GM21515 (cell line): ENCODE measurements around the gene ANO6.
A peak's percentile ranks its signal among the peaks of the same experiment; 100 is the strongest.
"Not testable (repeated sequence)": the region's sequence is repeated elsewhere in the genome, so short reads cannot be mapped to it uniquely, and the experiment has no call there.

Experiments
- ATAC-seq: cut with Tn5 transposase; IDR thresholded peaks from one replicate; pipeline ENCODE4 v1.9.1; 2021; ENCODE audit not compliant: unreplicated experiment

ANO6 gene

DNA sequence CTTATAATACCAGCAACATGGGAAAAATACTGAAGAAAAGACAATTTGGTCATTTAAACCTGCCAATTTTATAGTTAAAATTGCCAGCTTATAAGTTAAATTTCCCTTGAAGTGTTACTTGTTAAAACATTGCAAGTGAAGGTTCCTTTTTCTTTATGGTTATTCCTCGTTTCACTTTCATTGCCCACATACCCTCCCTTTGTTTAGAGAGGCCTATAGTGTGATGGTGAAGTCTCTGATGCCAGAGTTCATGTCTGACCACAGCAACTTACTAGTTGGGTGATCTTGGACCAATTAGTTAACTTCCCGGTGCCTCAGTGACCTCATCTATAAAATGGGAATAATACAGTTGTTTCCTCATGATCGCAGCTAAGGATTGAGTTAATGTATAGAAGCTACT lies 173.5 kb downstream of the ANO6 start:
- ATAC-seq = no peak

DNA sequence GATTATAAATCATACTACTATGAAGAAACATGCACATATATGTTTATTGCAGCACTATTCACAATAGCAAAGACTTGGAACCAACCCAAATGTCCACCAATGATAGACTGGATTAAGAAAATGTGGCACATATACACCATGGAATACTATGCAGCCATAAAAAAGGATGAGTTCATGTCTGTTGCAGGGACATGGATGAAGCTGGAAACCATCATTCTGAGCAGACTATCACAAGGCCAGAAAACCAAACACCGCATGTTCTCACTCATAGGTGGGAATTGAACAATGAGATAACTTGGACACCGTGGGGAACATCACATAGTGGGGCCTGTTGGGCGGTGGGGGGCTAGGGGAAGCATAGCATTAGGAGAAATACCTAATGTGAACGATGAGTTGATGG lies 181.6 kb downstream of the ANO6 start:
- not testable (repeated sequence) for ATAC-seq

DNA sequence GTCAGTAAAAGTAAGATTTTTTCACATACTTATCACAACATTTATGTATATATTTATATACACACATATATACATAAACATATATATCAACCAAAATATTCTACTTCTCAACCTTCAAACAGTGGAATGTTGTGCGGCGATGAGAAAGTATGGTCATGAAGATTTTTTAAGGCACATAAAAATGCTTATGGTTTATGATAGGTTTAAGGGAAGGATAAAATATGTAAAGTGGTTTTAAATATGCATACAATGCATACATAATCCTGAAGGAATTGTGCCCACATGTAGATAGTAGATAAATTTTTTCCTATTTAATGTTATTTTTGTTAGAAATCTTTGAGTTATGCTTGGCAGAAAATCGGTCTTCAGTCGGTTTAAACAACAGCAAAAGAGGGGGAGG lies 182.7 kb downstream of the ANO6 start:
- ATAC-seq = no peak

DNA sequence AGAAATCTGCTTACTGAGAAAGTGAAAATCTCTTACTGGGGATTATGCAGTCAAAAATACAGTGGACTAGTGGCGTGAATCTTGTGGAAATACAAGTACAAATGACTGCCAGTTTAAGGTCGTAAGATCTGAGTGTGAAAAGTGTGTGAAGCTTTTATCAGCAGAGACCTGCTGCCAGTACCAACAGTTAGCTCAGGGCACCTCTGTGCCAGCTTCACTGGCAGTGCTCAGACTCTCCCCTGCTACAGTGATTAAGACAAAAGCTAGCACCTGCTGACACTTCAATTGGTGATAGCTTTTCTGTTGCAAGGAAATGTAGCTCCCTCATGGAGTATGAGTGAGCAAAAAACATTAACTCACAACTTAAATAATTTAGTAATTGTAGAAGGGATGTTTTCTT lies 185.1 kb downstream of the ANO6 start:
- no peak for ATAC-seq

DNA sequence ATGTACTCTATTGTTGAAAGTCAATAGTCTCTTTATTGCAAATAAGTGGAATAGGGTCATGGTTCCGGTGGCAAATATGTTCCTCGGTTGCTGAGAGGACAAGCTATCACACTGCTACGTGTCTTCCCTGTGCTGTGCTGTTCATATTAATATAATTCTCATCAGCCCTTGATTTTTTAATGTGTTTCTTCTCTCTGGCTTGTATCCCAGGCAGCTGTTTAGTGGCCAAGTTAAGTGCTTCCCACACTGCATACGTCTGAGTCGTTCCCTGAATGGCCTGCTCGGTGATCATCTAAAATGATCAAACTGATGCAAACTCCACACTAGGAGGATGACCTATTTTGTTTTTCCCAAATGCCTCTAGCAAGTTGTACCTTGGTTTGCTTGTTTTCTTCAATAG lies 186.4 kb downstream of the ANO6 start:
- ATAC-seq = no peak

DNA sequence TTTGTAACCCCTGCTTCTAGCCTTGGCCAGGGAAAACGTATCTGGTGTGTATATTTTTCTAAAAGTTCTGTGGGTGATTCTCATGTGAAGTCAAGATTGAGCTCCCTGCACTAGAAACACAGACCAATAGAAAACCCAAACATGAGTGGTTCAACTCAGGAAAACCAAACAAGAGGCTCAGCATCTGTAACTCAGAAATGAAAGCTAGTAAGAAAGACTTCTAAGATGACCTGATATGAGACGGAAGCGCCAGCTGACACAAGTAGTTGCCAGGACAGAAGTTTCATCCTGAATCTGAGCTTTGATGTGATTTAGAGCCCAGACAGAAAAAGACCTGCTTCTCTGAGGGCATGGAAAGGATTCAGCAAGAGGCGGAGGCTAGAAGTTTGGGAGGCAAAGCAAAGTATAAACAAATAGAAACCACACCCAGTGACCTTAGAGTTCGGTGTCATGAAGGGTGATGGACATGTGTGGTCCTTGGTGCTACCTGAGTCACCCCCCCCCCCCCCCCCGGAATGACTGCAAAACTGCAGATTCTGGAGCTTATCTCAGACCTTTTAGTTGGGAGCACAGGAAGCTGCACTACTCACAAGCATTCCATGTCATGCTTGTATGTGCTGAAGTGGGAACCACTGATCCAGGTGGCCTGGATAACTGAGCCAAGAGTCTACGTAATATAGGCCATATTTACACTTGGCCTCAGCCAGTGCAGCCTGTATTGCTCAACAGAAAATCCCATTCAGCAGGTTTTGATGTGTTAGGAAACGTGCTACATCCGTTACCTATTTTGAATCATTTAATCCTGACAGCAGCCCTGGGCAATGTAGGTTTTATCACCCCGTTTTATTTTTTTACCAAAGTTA lies 191.3 kb downstream of the ANO6 start:
- ATAC-seq = no peak

DNA sequence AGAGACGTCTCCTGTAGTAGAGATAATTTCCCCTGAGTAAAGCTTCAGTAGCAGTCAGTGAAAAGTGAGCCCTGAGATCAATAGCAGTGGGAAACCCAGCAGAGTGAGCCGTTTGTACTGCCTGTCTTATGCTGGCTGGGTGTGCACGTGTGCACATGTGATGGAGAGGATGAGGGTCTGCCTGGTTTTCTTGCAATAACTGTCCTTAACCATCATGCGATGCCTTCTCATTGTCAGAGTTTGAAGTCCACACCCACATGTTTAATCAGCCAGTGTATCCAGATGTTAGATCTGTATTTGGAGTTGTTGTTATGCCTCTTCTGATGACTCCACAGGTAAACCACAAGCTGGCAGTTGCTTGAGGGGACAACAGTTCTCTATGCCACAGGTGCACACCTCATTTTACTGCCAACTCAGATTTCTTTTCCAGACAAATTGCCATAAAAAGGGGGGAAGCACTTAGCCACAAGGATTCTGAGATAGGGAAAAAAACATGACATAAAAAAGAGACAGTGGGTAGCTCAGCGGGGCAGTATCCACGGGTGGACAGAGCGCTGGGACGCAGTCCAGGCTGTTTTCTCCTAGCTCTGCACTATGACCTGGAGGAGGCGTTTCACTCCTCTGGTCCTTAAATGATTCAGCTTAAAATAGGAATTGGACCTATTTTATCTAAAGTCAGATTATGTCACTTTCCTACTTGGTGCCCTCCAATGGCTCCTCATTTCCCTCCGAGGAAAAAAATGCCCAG lies 192.3 kb downstream of the ANO6 start:
- no peak for ATAC-seq

DNA sequence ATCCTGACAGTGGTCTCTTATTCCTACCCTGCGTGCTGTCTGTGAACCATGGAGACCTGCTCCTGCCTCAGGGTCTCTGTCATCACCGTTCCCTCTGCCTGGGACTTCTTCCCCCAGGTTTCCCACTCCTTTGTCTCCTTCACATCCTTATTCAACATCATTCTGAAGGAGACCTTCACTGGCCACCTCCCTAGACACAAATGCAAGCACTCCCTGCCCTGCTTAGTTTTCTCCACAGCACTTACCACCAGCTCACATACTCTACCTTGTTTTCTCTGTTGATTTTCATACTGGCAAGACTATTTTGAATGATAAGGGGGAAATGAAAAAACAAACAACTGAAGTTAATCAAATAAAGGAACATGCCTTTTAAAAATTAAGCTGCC lies 192.8 kb downstream of the ANO6 start:
- no peak for ATAC-seq

DNA sequence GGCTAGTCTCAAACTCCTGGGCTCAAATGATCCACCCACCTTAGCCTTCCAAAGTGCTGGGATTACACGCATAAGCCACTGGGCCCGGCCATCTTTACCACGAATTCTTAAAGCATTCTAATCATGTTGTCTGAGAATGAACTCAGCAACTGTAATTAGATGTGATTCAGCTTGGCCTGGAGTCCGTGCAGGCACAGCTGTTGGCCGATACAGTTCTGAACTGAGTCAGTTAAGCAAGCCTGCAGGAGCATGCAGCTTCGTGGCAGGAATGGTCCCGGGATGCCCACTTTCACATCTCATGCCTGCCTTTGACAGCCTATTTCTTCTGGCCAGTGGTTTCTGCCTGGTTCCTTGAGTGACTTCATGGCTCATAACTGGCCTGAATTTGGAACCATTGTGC lies 194.1 kb downstream of the ANO6 start:
- ATAC-seq = no peak

DNA sequence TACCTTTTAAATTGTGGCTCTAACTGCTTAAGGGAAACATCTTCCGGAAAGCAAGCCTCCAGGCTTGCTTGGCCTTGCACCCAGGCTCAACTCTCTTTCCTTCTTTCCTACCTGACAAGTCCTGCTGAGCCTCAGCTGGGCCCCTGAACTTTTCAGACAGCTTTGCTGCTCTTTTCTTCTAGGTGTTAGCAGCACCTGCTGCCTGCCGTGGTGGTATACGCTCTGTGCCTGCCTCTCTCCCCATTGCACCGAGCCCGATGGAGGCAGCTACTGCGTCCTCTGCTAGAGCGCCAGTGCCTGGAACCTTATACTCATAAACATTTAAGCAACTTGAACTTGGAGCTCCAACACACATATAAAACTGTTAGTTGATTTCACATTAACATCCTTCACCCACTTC lies 195.7 kb downstream of the ANO6 start:
- no peak for ATAC-seq

DNA sequence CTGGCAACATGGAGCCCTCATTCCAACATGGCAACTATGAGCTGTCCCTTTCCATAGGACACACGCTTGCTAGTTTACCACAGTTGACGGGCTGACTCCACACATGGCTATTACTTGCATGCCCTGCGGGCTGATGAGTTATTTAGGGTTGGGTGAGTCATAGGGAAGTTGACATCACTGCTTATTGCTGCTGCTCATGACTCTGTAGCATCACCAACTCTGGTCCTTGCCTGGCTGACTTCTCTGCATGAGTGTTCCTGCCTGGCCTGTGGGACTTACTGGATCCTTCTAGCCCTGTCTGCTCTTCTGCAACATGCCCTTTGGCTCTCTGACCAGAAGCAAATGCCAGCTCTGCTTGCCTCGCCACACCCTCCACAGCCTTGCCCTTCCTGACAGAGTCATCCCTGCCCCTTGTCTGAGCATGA lies 199.5 kb downstream of the ANO6 start:
- peak; percentile 75 for ATAC-seq

DNA sequence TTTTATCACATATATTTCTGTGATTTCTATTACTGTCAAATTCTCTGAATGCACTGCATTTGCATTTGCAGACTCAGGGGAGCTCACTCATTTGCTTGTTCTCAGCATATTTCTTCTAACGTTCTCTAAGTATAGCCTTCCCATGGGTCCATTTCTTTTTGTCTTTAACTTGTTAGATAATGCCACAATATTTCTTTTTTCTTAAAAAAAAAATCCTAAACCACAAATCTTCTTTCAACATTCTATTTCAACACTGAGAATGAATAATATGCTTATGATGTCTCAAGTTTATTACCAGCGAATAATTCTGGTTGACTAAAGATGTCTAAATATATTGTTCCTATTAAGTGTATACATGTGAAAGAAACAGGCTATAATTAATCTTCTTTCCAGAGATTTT lies 200.2 kb downstream of the ANO6 start:
- no peak for ATAC-seq

DNA sequence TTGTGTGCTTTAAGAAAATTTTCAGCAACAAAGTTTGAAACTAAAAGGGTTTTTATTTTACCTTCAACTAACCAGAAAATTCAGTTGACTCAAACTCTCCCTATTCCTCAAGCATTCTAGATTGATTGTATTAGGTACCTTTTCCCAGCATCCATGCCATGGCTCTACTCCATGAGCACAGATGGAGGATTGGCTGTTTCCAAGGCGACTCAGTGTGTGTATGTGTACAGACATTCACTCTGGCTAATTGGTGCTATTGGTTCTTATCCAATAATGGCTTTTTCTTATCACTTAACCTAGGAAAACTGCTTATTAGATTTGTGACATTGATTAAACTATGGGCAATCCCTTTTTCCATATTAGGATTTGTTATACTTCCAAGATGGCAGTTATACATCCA lies 202.6 kb downstream of the ANO6 start:
- ATAC-seq = no peak

DNA sequence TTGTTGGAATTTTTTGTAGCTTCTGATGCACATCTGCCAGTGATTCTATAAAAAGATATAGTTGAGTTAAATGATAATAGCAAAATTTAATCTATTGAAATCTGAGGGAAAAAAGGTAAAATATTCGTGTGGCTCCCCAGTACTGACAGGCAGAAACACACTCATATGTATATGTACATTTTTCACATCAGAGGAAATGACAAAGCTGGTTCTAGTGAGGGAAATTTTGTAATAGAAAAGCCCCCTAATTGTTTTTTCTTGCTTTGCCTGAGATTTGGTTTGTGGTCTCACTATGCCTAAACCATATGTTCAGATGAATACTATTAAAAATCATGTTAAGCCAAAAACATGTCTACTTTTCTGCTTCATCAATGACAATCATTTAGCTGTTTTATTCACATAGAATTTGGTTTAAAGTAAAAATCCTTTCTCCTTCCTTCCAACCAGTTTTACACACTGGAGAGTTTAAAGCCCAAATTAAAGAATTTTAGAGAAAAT lies 203.5 kb downstream of the ANO6 start:
- ATAC-seq = no peak

DNA sequence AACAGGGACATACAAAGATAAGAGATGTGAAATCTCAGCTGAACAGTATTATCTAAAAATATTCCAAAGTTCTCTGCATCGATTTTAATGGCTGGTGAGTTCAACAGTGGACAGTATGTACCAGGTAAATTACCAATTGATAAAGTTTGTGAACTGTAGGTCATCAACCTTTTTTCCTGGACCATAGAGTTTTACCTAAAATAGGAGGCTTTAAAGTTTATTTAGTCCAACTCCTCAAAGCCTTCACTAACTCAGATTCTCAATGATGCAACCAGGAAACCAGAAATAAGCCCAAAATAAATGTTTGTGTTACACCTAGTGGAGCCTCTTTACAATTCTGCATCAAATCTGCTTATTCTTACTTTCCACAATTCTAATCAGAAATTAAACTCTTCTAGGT lies 205.8 kb downstream of the ANO6 start:
- no peak for ATAC-seq

DNA sequence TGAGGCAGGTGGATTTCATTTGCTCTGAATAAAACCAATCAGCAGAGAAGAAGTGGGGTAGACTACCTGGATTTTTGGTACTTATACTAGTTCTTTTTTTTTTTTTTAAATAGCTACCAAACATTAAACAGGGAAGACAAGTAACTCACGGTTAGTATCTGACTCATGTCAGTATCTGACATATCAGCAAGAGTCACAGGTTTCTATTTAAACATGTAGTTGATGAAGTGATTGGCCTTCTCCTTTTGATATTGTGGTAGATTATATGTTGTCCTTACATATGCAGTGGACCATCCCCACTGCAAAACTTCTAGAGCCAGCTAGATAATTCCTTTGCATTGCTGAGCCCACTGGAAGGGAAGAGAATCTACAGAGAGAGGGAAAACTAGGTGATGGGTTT lies 208.0 kb downstream of the ANO6 start:
- no peak for ATAC-seq

DNA sequence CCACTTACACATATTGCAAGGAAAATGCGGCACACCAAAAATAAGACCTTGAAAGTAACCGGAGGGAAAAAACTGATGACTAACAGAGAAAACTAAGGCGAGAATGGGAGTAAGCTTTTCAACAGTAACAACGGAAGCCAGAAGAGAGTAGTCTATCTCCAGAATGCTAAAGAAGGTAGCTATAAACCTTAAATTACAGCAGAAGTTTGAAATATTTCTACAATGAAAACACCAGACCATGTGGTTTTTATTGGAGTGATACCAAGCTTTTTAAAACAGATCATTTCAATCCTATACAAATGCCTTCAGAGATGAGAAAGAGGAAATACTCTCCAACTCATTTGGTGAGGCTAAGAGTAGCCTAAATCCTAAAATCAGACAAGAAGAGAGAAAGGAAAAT lies 209.5 kb downstream of the ANO6 start:
- ATAC-seq = no peak

DNA sequence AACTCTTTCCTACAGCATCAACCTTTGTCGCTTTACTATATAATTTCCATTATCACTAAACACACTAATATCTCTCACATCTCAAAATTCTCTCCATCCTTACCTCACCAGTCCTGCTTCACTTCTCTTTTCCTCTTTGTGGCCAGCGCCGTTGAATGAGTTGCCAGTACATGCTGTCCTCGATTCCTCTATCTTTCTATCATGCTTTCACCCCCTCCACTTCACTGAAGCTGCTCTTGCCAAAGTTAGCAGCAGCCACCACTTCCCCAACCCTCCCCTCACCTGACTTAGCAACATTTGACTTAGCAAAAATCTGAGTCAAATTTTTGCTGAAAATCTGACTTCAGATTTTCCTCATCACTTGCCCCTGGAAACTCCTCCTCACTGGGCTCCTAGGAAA lies 210.4 kb downstream of the ANO6 start:
- no peak for ATAC-seq

DNA sequence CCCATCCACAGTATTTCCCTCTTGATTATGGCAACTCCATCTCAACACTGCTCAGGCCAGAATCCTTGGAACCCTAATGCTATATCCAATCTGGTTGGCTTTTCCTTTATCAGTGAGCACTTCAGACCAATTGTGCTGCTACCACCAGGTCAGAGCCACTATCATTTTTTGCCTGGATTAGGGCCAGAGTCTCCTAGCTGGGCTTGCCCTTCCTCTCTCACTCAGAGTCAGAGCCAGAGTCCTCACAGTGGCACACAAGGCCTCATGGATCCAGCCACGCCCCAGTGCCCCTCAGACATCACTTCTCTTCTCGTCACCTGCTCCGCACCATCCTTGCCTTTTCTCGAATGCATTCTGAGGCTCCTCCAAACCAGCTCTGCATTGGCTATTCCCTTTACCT lies 211.1 kb downstream of the ANO6 start:
- no peak for ATAC-seq

DNA sequence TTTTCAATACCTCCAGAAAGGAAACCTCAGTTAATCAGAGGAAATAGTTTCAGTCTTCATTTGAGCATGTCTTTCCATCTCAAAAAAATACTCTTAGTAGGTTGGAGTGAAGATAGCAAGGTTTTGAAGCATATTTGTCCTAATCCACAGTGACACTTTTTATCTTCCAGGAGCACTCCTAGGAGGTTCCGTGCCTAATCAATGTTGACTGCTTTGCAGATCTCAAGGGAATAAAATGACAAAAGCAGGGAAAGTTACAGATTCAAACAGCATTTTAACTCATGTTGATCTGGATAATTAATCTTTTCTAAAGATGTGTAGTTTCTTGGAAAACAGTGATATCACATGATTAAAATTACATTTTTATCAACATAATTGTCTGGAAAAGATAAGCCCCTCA lies 213.9 kb downstream of the ANO6 start:
- ATAC-seq = no peak

DNA sequence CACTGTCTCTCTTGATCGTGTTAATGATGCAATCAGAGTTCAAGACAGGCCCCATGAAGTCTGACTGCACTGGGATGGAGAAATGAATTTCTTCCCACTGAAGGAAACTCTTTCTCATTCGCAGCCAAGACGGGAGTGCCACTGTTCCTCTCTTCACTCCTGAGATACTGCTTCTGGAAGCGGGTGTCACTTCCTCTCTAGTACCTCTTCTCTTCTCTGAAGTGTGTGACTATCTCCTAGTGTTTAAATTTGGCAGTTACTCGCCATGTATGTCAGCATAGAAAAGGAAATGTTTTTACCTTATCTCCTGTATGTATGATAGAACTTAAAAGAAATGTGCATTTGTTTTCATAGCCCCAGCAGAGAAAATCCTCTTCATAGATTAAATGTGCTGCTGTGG lies 215.2 kb downstream of the ANO6 start:
- no peak for ATAC-seq

DNA sequence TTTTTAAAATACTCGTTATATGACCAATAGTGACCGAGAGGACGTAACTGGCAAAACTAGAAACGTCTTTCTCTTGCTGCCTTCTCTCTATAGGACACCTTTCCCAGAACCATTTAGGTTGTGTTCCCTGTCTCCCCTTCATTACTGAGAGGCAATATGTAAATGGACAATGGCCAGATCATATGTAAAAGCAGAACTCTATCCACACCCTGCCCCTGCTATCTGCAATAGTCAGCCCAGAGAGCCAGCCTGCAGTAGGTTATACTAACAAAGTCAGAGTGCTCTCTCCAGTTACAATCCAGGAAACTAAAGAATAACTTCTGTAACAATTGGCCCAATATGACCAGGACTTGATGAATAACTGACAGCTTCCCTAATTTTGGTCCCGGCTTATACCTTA lies 216.8 kb downstream of the ANO6 start:
- no peak for ATAC-seq
